HG03565 (cell line): Measurements from ENCODE around the gene LUC7L3.
"Not testable (repeated sequence)": the region's sequence is repeated elsewhere in the genome, so short reads cannot be mapped to it uniquely, and the experiment has no call there.

Experiments
- ATAC-seq: cut with Tn5 transposase; IDR thresholded peaks from one replicate; pipeline ENCODE4 v1.9.1; 2021; ENCODE audit warnings: mild to moderate bottlenecking, moderate library complexity; ENCODE audit not compliant: unreplicated experiment

Gene LUC7L3

GRCh38 chr17:50708050-50709000 is 11.1 kb upstream of the LUC7L3 start:
- no peak for ATAC-seq

- ATAC-seq, result not testable (repeated sequence)
Measured at GRCh38 chr17:50709053-50709452, 10.3 kb upstream of the LUC7L3 start.

DNA sequence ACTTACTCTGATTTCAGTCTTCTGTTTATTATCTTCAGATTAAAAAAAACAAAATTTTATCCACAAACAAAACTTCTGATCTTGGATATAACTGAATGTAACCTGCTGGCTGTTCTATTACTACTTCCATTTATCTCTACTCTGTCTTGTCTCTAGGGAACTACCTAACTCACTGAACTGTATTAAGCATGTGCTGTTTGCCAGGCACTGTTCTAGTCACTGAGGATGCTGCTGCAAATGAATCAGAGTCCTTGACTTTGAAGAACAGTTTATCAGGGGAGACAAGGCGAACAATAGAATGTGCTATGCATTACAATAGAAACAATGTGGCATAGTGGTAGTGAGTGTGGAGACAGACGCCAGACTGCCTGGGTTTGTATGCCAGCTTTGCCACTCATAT is 9.4 kb upstream of the LUC7L3 start:
- no peak for ATAC-seq

DNA sequence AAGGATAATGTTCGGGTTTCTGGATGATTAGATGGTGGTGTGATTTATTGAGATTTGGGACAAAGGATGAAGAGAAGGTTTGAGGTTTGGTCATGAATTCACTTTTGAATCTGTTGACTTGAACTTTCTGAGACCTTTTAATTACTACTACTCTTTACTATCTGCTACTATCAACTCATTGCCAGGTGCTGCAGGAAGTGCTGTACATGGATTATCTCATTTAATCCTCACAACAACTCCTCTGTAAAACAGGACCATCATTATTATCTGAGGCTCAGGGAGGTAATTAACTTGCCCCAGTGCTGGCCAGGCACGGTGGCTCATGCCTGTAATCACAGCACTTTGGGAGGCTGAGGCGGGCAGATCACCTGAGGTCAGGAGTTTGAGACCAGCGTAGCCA is 8.8 kb upstream of the LUC7L3 start:
- ATAC-seq, result no peak

- no peak for ATAC-seq
Measured at GRCh38 chr17:50712641-50713040, 6.8 kb upstream of the LUC7L3 start.

- ATAC-seq, result no peak
Measured at GRCh38 chr17:50715471-50715870, 3.9 kb upstream of the LUC7L3 start.

DNA sequence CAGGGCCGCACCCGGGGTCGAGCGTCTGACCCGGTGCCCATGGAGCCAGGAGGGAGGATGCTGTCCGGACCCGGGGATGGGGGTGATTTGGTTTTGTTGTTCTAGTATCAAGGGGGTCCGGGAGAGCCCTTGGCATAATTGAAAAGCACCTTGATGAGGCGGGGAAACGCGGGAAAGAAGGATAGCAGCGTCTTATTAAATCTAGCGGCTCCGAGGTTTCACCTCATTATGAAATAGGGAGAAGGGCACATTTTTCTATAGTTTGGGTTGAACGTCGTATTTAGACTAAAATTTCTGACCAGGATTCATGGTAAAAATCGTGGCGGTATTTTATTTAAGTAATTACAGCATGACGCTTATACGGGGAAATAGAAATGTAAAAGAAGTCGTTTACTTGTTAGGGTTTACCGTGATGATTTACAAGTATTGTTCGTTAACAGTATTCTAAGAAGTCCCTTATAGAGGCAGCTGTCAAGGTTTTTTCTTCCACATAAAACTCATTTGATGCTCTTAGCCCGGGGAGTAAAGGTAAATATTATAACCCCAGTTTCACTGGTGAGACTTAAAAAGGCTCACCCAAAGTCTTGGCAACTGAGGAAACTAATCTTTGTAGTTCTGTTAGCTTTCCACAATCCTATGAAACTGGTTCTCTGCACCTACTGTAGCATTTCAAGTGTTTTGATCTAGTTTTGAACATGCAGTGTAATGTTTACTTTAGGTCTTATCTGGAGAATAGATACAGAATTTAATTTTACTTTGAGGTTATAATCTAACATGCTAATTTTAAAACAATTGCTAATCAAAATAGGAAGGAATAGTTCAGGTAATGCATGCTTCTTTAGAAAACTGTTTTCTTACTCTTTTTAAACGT is 756 bp downstream of the LUC7L3 start:
- ATAC-seq, result no peak

DNA sequence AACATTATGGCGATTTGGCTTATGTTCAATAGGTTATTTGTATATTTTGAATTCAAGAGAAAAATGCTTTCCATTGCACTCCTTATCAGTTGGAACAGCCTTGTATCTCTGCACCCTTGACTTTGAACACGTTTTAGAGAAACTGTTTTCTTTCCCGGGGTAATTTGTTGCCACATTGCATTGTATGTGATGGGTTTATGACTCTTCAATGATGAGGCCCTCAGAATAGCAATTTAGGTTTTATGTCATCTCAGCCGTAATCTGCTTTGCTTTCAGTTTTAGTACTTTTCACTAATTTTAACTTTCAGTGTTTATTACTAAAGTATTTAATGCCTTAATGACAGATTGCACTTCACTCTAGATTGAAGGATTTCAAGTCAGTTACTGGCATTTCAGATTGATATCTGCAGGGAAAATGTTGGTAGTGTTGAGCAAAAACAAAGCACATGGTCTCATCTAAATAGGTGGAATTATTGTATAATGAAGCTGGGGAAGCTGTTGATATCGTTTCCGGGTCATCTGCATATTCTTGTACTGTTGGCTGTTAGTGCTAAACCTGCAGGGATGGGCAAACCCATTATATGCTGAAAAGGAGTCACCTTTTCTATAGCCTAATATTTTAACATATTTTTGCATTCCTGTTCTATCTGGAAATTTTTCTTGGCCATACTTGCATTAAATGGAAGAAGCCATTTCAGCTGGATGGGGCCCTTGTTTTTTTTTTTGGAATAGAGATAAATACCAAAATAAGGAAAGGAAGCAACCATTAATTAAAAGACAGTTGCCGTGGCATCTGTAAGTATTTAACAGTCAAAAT is 2.0 kb downstream of the LUC7L3 start:
- no peak for ATAC-seq

GRCh38 chr17:50722746-50723145 is 3.3 kb downstream of the LUC7L3 start:
- ATAC-seq, result no peak

DNA sequence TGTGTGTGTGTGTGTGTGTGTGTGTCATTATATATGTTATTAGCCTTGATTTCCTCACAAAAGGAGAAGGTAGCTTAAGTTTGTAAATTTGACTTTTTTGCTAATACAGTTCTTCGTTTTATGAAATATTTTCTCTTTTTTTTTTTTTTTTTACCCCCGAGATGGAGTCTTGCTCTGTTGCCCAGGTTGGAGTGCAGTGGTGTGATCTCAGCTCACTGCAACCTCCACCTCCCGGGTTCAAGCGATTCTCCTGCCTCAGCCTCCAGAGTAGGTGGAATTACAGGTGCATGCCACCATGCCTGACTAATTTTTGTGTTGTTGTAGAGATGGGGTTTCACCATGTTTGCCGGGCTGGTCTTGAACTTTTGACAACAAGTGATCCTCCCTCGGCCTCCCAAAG is 5.2 kb downstream of the LUC7L3 start:
- ATAC-seq, result not testable (repeated sequence)

GRCh38 chr17:50725769-50726655 is 6.6 kb downstream of the LUC7L3 start:
- no peak for ATAC-seq

DNA sequence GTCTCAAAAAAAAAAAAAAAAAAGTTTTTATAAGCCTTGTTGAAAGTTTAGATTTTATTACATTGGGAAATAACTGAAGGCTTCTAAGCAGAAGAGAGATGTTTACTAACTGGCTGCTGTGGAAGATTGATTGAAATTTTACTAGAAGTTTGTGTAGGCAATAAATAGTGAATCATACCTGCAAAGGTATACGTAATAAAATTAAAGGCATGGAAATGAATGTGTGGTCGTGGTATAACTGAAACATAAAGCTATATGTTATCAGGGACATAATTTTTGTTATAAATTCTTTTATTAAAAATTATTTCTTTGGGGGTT is 8.7 kb downstream of the LUC7L3 start:
- ATAC-seq, result no peak

DNA sequence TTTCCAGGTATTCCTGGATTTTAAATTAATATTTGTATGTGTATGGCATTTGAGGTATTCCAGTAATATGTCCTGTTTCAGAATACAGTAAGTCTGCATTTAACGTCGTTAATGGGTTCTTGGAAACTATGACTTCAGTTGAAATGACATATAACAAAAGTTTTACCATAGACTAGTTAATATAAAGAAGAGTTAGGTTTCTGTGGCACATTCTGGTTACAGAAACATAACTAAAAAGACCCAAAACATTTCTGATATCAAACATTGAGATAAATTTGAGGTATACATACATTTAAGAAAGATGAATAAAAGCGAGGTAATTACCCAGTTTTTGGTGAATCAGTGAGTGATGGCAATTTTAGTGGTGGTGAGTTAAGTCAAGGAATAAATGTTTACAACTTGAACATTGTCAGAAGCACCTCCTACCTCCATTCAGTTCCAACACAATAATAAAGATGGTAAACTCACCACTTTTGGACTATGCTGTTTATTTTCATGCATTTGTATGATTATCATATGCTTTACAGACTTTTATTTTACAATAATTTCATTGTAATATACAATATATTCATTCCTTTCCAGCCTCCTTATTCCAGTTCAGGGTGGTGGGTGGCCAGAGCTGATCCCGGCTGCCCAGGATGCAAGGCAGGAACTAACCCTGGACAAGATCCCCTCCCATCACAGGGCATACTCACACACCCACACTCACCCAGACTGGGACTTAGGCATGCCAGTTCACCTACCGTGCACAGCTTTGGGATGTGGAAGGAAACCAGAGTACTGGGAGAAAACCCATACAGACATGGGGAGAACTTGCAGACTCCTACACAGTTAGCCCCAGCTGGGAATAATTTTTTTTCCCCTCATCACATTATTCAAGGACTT is 9.7 kb downstream of the LUC7L3 start:
- ATAC-seq, result no peak

DNA sequence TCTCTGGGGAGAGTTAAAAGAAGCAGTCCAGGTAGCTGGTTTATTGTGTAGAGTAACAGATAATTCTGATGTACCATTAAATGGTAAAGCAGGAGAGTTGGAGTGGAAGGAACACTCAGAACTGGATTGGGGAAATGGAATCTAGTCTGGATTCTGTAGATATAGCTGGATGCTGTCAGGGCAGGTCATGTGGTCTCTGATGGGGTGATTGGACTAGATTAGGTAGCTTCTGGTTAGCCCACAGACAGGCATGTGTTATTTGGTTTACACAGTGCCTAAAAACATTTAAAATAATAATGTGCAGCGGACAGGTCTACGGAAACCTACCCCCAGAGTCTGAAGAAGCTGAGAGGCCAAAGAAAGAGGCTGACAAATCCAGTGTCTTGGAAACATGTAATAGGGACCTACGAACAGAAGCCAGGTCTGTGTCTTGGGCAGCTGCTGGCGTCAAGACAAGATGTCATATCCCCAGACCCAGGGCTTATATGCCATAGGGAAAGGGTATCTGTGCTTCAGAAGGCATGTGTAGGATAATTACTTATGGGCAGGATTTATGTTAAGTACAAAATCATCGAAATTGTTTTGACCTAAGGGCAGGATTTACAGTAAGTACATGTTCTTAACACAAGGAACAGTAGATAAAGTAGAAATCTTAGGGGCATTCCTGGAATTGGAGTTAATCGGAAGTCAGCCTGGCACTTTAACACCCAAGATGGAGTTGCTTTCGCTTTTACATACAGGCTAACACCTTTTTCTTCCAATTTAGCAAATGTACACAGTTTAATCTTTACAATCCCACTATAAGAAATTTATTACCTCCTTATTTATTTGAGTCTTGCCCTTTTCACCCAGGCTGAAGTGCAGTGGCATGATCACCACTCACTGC is 12.4 kb downstream of the LUC7L3 start:
- ATAC-seq, result no peak

DNA sequence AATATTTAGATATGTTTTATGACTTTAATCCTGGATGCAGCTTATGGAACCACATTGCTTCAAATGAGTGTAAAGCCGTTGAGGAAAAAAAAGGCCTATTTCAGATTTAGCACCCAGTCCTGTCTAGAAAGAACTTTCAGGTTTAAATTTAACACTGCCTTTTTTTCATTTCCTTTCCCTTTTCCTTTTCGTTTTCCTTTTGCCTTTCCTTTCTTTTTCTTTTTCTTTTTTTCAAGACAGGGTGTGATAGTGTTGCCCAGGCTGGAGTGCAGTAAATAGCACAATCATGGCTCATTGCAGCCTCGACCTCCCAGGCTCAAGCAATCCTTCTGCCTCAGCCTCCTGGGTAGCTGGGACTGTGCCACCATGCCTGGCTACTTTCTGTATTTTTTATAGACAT is 15.9 kb downstream of the LUC7L3 start:
- no peak for ATAC-seq

DNA sequence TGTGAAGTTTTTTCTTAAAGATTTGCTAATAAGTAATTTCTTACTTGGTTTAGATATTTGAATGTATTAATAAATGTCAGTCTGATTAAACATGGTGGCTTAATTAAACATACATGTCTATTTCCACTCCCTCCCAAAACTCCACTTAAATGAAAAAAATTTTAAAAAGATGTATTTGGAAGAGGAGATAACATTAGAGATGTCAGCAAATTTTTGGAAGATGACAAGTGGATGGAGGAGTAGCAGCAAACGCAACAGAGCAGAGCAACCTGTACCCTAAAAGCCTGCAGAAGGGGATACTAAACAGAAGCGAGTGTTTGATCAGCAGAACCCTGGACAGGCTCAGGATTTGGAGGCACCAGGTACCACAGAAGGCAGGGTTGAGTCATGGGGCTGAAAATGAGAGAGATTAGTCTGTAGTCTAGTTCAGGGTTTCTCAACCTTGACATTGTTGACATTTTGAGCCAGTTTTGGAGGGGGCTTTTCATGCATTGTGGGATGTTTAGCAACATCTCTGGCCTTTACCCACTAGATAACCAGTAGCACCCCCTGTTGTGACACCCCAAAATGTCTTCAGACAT is 17.8 kb downstream of the LUC7L3 start:
- ATAC-seq, result no peak

DNA sequence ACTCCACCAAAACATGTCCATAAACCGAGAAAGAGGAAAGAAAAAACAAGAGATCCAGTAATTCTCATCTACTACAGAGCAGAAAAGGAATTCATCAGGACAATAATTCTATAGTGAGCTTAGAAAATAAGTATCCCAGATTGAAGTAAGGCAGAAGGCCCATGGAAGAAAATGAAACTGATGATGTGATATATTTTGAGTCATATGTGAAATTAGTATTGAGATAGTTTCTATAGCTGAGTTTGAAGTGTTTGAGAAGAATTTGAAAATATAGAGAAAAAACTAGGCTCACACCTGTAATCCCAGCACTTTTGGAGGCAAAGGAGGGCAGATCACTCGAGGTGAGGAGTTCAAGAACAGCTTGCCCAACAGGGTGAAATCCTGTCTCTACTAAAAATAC is 19.7 kb downstream of the LUC7L3 start:
- no peak for ATAC-seq

- no peak for ATAC-seq
Measured at GRCh38 chr17:50745631-50746030, 26.2 kb downstream of the LUC7L3 start.
